Vagina (tissue), 2 donors: ENCODE results near the gene MT1A. TPM values are rescaled to one million over a fixed set of nuclear protein-coding genes. Genes with fewer than 3 reads are reported as not detected.
A peak's percentile ranks its signal among the peaks of the same experiment; 100 is the strongest.
"Not testable (repeated sequence)": the region's sequence is repeated elsewhere in the genome, so short reads cannot be mapped to it uniquely, and the experiment has no call there.

Source experiments
- DNase-seq, 2 donors: peaks; one replicate each; pipeline ENCODE4 v3.0.0-alpha.2; 2017; ENCODE audit errors: extremely low spot score in 2 of 2
- H3K27ac ChIP-seq: fragments of 200-600 bp; sonication (generic); one replicate; pipeline ENCODE4 v1.5.1; 2019
- H3K27me3 ChIP-seq: fragments of 200-600 bp; sonication (generic); one replicate; pipeline ENCODE4 v1.5.1; 2019
- H3K36me3 ChIP-seq, 2 donors: fragments of 200-600 bp; sonication (generic); one replicate each; pipeline ENCODE4 v1.5.1; 2017 to 2019
- H3K4me1 ChIP-seq: fragments of 200-600 bp; sonication (generic); one replicate; pipeline ENCODE4 v1.5.1; 2019
- H3K4me3 ChIP-seq, 2 donors: fragments of 200-600 bp; sonication (generic); 1 replicate in 1 of 2; 2 replicates in 1 of 2; pipeline ENCODE4 v1.5.1; 2016 to 2019
- H3K9me3 ChIP-seq: fragments of 200-600 bp; sonication (generic); one replicate; pipeline ENCODE4 v1.5.1; 2019
- CTCF ChIP-seq, 3 experiments: fragments of 450-650 bp in 2 of 3; fragments of 200-600 bp in 1 of 3; sonication (generic) in 1 of 3; IDR thresholded peaks; one replicate each; pipeline ENCODE4 v1.5.1; 2017 to 2019; ENCODE audit warnings: antibody characterized with exemption in 3 of 3, mild to moderate bottlenecking in 2 of 3, moderate library complexity in 2 of 3
- POLR2A ChIP-seq, 2 donors: fragments of 450-650 bp; IDR thresholded peaks; one replicate each; pipeline ENCODE4 v1.6.1; 2017; ENCODE audit warnings: antibody characterized with exemption in 2 of 2, mild to moderate bottlenecking in 2 of 2, moderate library complexity in 2 of 2
- POLR2AphosphoS5 ChIP-seq, 2 donors: sonication (generic); formaldehyde crosslinking; IDR thresholded peaks; one replicate each; pipeline ENCODE4 v1.9.0; 2017; ENCODE audit warnings: antibody characterized with exemption in 2 of 2, mild to moderate bottlenecking in 2 of 2, low read depth in 1 of 2; ENCODE audit not compliant: insufficient read depth in 1 of 2
- intact Hi-C: fragments of 100-400 bp; cut with DNase I; formaldehyde crosslinking; loops from one replicate; pipeline ENCODE4 v1.15.1; 2023
- total RNA-seq: library from RNA; depleted of rRNA; stranded (reverse); fragments of >200 nt; gene quantifications from one replicate; pipeline ENCODE4 v1.2.3, GENCODE V29; 2016

Gene MT1A
- total RNA-seq, 1 donor from 2014 or later: 110 TPM

GRCh38 chr16:56658327-56658875, 19.9 kb downstream of the MT1A start:
- intact Hi-C loops: no loop called here
- Histone ChIP-seq H3K27me3 (no peaks in the 10 kb centered on the region), H3K4me3 (peak overlapping the region; percentile 52 to 62), H3K27ac (no peak overlapping the region), H3K36me3 (no peaks in the 10 kb centered on the region), H3K9me3 (no peaks in the 10 kb centered on the region), H3K4me1 (peaks cover 27% of the 10 kb centered on the region)
- no peak for TF ChIP-seq CTCF (IDR thresholded peaks at IDR 0.05)
- no peak for TF ChIP-seq POLR2A (IDR thresholded peaks at IDR 0.05)
- TF ChIP-seq POLR2AphosphoS5 (IDR thresholded peaks at IDR 0.05; ENCODE audit: insufficient read depth in 1 of 2, low read depth in 1 of 2): no peak
- no peak for DNase-seq

GRCh38 chr16:56662357-56663354, 24.2 kb downstream of the MT1A start:
- Histone ChIP-seq H3K36me3 (no peaks in the 10 kb centered on the region), H3K4me1 (peaks cover 24% of the 10 kb centered on the region), H3K27ac (no peak overlapping the region), H3K27me3 (no peaks in the 10 kb centered on the region), H3K9me3 (no peaks in the 10 kb centered on the region), H3K4me3 (peak overlapping the region; percentile 13 to 23)
- TF ChIP-seq POLR2AphosphoS5 (IDR thresholded peaks at IDR 0.05; ENCODE audit: insufficient read depth in 1 of 2, low read depth in 1 of 2): no peak
- no peak for TF ChIP-seq POLR2A (IDR thresholded peaks at IDR 0.05)
- no peak for TF ChIP-seq CTCF (IDR thresholded peaks at IDR 0.05)
- intact Hi-C loops: no loop called here
- DNase-seq: no peak

- Histone ChIP-seq H3K4me3 (no peak overlapping the region), H3K9me3 (no peaks in the 10 kb centered on the region), H3K27me3 (no peaks in the 10 kb centered on the region), H3K4me1 (peaks cover 26% of the 10 kb centered on the region), H3K36me3 (no peaks in the 10 kb centered on the region), H3K27ac (no peak overlapping the region)
- no peak for DNase-seq
- intact Hi-C loops: no loop called here
- TF ChIP-seq POLR2AphosphoS5 (IDR thresholded peaks at IDR 0.05; ENCODE audit: insufficient read depth in 1 of 2, low read depth in 1 of 2) (no peak), CTCF (IDR thresholded peaks at IDR 0.05) (no peak), POLR2A (IDR thresholded peaks at IDR 0.05) (no peak)
Measured at GRCh38 chr16:56664506-56664905, 26.0 kb downstream of the MT1A start.

GRCh38 chr16:56665286-56666261, 27.1 kb downstream of the MT1A start:
- H3K27ac ChIP-seq, H3K27me3 ChIP-seq, intact Hi-C loops, H3K4me3 ChIP-seq, H3K9me3 ChIP-seq, DNase-seq, H3K36me3 ChIP-seq: not testable (repeated sequence)
- peaks cover 31% of the 10 kb centered on the region for H3K4me1 ChIP-seq
